GM21390 (cell line): Measurements from ENCODE around the gene TM9SF3.
A peak's percentile ranks its signal among the peaks of the same experiment; 100 is the strongest.

ENCODE experiments used
- ATAC-seq: cut with Tn5 transposase; IDR thresholded peaks from one replicate; pipeline ENCODE4 v1.9.1; 2021; ENCODE audit not compliant: unreplicated experiment

TM9SF3 gene

GRCh38 chr10:96513305-96513697 lies 73.5 kb downstream of the TM9SF3 start:
- peak; percentile 45 for ATAC-seq

GRCh38 chr10:96512524-96513304 lies 74.1 kb downstream of the TM9SF3 start:
- ATAC-seq: no peak

GRCh38 chr10:96511044-96511945 lies 75.5 kb downstream of the TM9SF3 start:
- no peak for ATAC-seq

GRCh38 chr10:96509017-96509641 lies 77.7 kb downstream of the TM9SF3 start:
- ATAC-seq: no peak

- ATAC-seq: no peak
Measured at GRCh38 chr10:96507044-96507443, 79.8 kb downstream of the TM9SF3 start.

GRCh38 chr10:96505150-96506136 lies 81.4 kb downstream of the TM9SF3 start:
- no peak for ATAC-seq

GRCh38 chr10:96502561-96503282 lies 84.1 kb downstream of the TM9SF3 start:
- no peak for ATAC-seq

GRCh38 chr10:96501985-96502384 lies 84.8 kb downstream of the TM9SF3 start:
- ATAC-seq: no peak

- ATAC-seq: no peak
Measured at GRCh38 chr10:96500519-96500918, 86.3 kb downstream of the TM9SF3 start.

- no peak for ATAC-seq
Measured at GRCh38 chr10:96500050-96500449, 86.8 kb downstream of the TM9SF3 start.

GRCh38 chr10:96497391-96497790 lies 89.4 kb downstream of the TM9SF3 start:
- no peak for ATAC-seq

GRCh38 chr10:96496281-96496925 lies 90.4 kb downstream of the TM9SF3 start:
- ATAC-seq: no peak

- no peak for ATAC-seq
Measured at GRCh38 chr10:96495544-96495943, 91.3 kb downstream of the TM9SF3 start.

- ATAC-seq: no peak
Measured at GRCh38 chr10:96494694-96495093, 92.1 kb downstream of the TM9SF3 start.

- ATAC-seq: no peak
Measured at GRCh38 chr10:96493871-96494525, 92.8 kb downstream of the TM9SF3 start.

GRCh38 chr10:96493254-96493653 lies 93.6 kb downstream of the TM9SF3 start:
- no peak for ATAC-seq

GRCh38 chr10:96491303-96491702 lies 95.5 kb downstream of the TM9SF3 start:
- no peak for ATAC-seq

- ATAC-seq: no peak
Measured at GRCh38 chr10:96488161-96488935, 98.5 kb downstream of the TM9SF3 start.
